ENCODE data around the gene IWS1.
"Not testable (repeated sequence)": the region's sequence is repeated elsewhere in the genome, so short reads cannot be mapped to it uniquely, and the experiment has no call there.

Gene IWS1

DNA sequence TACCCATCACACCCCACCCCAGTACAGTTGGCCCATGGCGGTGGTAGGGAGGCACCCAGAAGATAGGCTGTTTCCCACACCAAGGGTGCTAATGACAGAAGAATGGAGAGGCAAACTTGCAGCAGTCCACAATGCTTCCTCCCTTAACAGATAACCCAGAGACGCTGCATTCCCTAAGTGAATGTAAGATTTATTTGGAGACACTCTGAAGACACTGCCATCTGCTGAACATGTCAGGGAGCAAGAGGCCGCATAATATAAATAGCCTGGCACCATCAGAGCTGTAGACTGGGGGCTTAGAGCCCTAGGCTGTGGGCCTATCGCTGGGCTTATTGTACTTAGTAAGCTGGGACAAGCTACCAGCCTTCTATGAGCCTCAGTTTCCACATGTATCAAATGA is 2.2 kb upstream of the IWS1 start:
- no peak for DNase-seq (ENCODE audit: low read depth in 2 of 2)

DNA sequence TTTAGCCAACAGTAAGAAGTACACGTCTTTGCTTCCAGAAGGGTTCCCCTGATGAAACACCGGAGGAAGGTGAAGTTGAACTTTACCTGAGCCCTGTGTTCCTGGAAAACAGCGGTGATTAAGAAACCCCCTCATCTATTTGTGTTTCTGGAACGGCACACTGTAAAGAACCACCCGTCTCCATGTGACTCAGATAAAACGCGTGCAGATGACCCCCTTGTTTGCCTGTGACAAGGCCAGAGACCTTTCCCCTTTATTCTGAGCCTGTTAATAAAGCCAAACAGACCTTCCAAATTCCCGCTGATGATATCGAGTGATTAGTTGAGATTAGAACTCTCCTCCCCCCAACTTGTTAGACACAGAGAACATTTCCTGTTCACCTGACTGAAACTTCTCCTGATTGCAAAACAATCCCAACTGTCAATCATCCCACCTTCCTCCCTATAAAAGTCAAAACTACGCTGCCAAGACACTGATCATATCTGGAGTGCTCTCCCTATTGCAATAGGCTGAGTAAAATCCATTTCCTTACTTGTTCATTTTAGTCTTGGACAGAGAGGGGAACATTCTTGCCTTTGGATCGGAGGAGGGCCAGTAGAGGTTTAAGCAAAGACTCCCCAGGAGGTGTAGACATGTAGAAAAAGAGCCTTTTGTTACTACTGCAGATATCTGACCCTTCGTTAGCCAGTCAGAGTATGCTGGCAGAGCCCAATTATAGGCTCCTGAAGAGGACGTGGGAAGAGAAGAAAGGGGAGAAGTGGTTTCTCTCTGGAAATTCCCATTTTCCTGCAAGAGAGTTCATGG is 914 bp upstream of the IWS1 start:
- no peak for DNase-seq (ENCODE audit: low read depth in 2 of 2)

GRCh38 chr2:127525691-127526131 is 578 bp downstream of the IWS1 start:
- DNase-seq (ENCODE audit: low read depth in 2 of 2) = no peak

DNA sequence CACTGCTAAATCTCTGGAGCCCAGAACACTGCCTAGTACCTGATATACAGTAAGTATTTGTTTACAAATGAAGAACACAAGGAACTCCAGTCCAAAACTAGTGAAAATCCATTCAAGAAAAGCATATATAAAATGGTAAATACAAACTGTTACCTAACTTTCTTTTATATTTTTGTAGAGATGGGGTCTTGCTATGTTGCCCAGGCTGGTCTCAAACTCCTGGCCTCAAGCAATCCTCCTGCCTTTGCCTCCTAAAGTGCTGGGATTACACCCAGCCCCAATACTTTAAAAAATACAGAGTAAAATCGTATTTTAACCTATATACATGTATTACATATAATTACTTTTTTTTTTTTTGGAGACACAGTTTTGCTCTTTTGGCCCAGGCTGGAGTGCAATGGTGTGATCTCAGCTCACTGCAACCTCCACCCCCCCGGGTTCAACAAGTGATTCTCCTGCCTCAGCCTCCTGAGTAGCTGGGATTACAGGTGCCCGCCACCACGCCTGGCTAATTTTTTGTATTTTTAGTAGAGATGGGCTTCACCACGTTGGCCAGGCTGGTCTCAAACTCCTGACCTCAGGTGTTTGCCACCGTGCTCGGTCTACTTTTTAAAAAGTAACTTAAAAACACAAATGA is 2.0 kb downstream of the IWS1 start:
- DNase-seq (ENCODE audit: low read depth in 2 of 2) = not testable (repeated sequence)

DNA sequence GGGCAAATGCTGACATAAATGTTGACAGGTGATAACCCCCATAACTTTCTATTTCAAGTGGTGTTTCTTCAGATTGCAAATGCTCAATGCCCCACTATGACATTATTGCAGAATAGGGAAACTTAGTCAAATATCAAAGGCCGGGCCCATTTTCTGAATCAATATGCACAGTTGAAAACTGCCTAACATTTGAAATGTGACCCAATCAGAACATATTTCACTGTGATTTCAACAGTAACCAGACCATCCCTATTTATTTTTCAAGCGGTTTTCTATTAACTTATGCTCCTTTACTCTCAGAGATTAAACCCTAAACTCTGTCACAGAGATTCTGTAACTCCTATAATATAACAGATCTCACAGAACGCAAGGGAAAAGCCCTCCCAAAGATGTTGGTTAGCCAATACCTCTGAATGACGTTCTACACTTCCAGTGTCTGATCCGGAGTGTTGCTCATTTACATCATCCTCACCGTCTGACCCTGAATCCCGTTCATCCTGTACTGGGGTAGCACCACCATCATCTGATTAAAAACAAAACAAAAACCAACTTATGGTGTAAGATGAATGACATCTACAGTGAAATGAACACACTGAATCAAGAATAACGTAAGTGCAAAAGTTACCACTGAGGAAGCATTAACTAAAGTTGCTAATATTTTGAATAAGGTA is 2.9 kb downstream of the IWS1 start:
- DNase-seq (ENCODE audit: low read depth in 2 of 2) = no peak

GRCh38 chr2:127520424-127520823 is 5.9 kb downstream of the IWS1 start:
- no peak for DNase-seq (ENCODE audit: low read depth in 2 of 2)

- no peak for DNase-seq (ENCODE audit: low read depth in 2 of 2)
These were observed 8.8 kb downstream of the IWS1 start for GRCh38 chr2:127517465-127517864.

DNA sequence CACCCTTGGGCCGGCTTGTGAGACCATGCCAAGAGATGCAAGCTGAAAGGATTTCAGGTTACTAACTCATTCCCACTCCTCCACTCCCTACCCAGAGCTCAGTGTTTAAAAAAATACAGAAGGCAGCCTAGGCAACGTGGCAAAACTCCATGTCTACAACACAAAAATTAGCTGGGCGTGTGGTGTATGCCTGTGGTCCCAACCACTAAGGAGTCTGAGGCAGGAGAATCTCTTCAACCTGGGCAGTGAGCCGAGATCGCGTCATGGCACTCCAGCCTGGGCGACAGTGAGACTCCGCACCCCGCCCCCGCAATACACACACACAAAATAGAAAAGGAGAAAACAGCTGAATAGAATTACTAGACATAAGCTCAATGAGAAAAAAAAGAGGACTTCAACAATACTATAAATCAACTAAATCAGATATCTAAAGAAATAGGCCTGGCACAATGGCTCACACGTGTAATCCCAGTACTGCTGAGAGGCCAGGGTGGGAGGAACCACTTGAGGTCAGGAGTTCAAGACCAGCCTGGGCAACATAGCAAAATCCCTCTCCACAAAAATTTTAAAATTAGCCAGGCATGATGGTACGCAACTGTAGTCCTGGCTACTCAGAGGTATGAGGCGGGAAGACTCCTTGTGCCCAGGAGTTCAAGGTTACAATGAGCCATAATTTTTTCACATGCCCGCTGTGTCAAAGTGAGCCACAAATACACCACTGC is 10.1 kb downstream of the IWS1 start:
- DNase-seq (ENCODE audit: low read depth in 2 of 2) = no peak

DNA sequence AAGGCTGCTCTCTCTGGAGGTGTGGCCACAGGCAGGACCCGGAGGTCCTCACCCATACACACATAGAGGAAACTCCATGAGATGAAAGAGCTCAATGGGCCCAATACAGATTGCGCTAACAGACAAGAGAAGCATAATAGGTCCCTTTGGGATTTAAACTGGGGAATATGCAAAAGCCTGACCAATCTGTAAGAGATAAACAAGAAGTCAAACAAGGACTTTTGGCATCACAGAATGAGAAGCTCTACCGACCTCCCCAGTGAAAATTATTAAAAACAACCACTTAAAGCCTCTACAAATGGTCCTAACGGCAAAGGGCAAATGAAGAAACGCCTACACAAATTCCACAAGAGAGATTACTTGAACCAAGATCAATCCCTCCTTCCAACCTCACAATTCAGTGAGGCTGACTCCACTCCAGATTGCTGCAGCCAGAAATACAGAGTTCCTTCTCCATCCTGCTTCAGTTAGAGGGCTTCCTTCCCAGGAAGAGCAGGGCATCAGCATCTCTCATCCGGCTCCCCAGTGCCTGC is 10.8 kb downstream of the IWS1 start:
- no peak for DNase-seq (ENCODE audit: low read depth in 2 of 2)

GRCh38 chr2:127514485-127514884 is 11.8 kb downstream of the IWS1 start:
- DNase-seq (ENCODE audit: low read depth in 2 of 2) = no peak

DNA sequence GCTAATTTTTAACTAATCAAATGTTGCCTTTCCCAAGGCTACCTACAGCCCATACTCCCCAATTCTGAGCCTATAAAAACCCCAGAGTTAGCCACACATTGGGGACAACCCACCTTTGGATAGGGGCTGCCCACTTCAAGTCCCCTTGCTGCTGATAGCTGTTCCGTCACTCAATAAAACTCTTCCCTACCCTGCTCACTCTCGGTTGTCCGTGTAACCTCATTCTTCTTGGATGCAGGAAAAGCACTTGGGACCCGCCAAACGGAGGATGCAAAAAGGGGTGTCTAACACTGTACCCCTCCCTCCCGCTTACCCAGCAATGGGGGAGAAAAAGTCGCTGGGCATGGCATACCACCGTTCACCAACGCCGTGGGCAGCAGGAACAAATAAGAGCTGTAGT is 12.2 kb downstream of the IWS1 start:
- no peak for DNase-seq (ENCODE audit: low read depth in 2 of 2)

DNA sequence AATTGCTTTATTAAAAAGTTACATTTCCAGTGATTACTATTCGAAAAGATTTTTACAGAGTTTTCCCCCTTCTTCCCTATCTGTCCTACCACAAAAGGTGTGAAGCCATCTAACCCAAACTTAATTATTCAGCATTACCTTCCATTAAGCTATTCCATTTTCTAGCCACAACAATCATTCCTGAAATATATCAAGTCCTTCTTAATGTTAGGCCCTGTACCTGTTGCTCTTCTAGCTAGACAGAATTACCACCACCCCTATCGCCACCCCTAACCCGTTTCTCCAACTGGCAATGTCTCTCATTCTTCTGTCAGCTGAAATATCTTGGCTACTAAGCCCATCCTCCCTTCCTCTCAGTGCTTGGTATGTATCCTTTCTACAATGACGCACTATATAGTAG is 13.9 kb downstream of the IWS1 start:
- DNase-seq (ENCODE audit: low read depth in 2 of 2) = no peak

DNA sequence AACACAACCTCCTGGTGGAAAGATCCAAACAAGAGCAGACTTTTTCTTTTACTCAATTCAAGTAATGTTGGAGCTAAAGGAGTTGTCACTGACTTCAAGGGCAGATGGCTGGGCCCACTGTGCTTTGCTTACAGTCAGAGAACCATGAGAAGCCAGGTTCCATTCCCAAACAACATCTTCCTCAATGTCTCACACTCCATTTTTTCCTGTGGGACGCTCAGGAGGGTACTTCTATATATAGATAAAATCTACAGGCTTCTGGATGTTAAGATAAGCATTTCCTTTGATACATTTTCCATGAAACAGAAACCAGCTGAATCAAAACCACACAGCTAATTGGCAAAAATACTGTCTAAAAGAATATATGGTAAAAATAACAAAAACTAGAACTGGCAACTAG is 14.4 kb downstream of the IWS1 start:
- no peak for DNase-seq (ENCODE audit: low read depth in 2 of 2)

GRCh38 chr2:127511090-127511695 is 15.1 kb downstream of the IWS1 start:
- no peak for DNase-seq (ENCODE audit: low read depth in 2 of 2)

DNA sequence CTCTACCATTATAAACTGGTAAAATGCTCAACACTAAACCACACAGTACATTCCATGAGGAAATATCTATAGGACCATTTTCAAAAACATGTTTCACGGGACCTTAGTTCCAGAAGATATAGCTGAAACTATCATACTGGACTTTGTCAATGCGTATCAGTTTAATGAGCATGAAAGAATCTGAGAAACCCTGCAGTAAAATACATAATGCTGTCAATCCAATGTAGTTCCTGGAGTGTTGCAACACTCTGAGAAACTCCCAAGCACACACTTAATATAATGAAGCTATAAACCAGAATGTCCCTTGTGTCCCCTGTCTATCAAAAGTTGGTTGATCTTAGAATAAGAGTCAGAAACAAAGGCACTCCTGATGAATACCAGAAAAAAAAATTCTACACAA is 16.2 kb downstream of the IWS1 start:
- no peak for DNase-seq (ENCODE audit: low read depth in 2 of 2)

DNA sequence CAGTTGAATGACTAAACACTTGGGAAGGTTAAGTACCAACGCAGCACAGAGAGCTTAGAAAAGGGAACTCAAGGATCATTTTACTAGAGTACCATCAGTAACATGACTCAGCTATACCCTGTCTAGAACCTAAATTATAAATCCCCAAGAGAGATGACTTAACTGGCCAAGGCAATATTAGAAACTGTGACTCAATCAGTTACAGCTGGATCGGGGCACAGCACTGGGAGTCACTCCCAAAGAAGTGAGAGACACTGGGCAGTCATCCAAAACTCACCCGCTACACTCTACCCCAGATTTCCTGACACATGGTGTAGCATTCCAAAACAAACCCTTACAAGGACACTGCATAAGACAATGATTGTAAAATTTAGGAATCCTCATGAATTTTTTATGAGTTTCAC is 17.7 kb downstream of the IWS1 start:
- no peak for DNase-seq (ENCODE audit: low read depth in 2 of 2)

- DNase-seq (ENCODE audit: low read depth in 2 of 2) = no peak
These were observed 18.2 kb downstream of the IWS1 start for GRCh38 chr2:127508023-127508630.

DNA sequence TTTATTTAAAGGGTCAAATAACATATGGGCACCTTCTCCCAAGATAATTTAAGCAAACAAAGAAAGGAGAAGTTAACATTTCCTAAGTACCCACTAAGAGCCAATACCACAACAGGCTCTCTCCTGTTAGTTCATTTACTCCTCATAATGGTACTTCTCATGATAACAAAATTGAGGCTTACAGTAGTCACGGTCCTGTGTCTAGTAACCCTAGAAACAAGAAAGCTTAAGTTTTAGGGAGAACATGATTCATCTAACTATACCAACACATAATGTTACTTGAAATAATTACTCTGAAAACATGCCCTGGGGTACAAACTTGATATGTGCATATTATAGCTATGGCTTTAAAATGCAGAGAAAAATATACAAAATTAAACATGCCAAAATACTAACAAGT is 19.8 kb downstream of the IWS1 start:
- no peak for DNase-seq (ENCODE audit: low read depth in 2 of 2)

DNA sequence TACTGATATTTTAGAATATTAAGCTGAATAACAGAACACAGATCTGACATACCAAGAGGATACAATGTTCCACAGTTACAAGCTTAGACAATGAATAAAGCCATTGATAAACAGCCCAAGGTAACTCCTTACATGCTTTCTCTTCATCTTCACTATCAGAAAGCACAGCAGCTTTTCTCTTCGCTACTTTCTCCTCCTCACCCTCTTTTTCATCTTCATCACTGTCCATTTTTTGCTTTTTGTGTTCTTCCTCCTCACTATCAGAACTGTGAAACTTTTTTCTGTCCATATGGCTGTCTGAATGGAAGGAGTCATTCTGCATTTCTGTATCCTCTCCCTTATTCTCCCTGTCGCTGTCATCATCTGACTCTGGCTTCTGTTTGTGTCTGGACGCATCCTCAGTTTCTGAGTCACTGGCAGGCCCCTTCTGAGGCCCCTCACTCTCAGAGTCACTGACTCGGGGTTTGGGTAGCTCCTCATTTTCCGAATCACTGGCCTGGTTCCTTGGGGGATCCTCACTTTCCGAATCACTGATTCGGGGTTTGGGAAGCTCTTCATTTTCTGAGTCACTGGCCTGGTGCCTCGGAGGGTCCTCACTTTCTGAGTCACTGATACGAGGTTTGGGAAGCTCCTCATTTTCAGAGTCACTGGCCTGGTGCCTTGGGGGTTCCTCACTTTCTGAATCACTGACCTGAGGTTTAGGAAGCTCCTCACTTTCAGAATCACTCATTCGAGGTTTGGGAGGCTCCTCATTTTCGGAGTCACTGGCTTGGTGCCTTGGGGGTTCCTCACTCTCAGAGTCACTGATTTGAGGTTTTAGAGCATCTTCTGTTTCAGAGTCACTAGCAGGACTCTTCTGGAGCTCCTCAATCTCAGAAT is 21.5 kb downstream of the IWS1 start:
- DNase-seq (ENCODE audit: low read depth in 2 of 2) = no peak

GRCh38 chr2:127503491-127503890 is 22.8 kb downstream of the IWS1 start:
- DNase-seq (ENCODE audit: low read depth in 2 of 2) = no peak
